Karpas-422 (cell line): ENCODE results near the gene ARRDC4. TPM values are rescaled to one million over a fixed set of nuclear protein-coding genes. Genes with fewer than 3 reads are reported as not detected.

Experiments
- DNase-seq: peaks from one replicate; pipeline ENCODE4 v3.0.0-alpha.2; 2015
- H2AFZ ChIP-seq: fragments of 200-600 bp; sonication (generic); 2 replicates; pipeline ENCODE4 v1.6.1; 2014; ENCODE audit warnings: antibody characterized with exemption, low read length, mixed read lengths
- H3K27ac ChIP-seq: fragments of 200-600 bp; sonication (generic); 2 replicates; pipeline ENCODE4 v1.5.1; 2014; ENCODE audit warnings: mild to moderate bottlenecking, low read length, moderate library complexity
- H3K27me3 ChIP-seq: fragments of 200-600 bp; sonication (generic); 2 replicates; pipeline ENCODE4 v1.6.1; 2014; ENCODE audit warnings: low read length, mixed read lengths
- H3K36me3 ChIP-seq: fragments of 200-600 bp; sonication (generic); 2 replicates; pipeline ENCODE4 v1.6.1; 2014; ENCODE audit warnings: low read length, mixed read lengths; ENCODE audit not compliant: insufficient read depth
- H3K4me1 ChIP-seq: fragments of 200-600 bp; sonication (generic); 2 replicates; pipeline ENCODE4 v1.6.1; 2014; ENCODE audit warnings: mild to moderate bottlenecking, low read length, mixed read lengths
- H3K4me2 ChIP-seq: fragments of 200-600 bp; sonication (generic); 2 replicates; pipeline ENCODE4 v1.6.1; 2014; ENCODE audit warnings: low read length, low read depth, mild to moderate bottlenecking; ENCODE audit not compliant: poor library complexity, severe bottlenecking
- H3K4me3 ChIP-seq: fragments of 200-600 bp; sonication (generic); 2 replicates; pipeline ENCODE4 v1.5.1; 2014; ENCODE audit warnings: mild to moderate bottlenecking, antibody characterized with exemption, low read length, mixed read lengths
- H3K79me2 ChIP-seq: fragments of 200-600 bp; sonication (generic); 2 replicates; pipeline ENCODE4 v1.6.1; 2014; ENCODE audit warnings: mild to moderate bottlenecking, low read length, mixed read lengths
- H3K9ac ChIP-seq: fragments of 200-600 bp; sonication (generic); 2 replicates; pipeline ENCODE4 v1.6.0; 2014; ENCODE audit warnings: low read length
- H3K9me2 ChIP-seq: fragments of 200-600 bp; sonication (generic), shearing (Covaris generic); replicated peaks from 2 replicates; pipeline ENCODE4 v1.6.0; 2014; ENCODE audit warnings: mild to moderate bottlenecking, low read length, moderate library complexity; ENCODE audit not compliant: insufficient read depth
- H3K9me3 ChIP-seq: fragments of 300-700, 200-600 bp; sonication (generic); 2 replicates; pipeline ENCODE4 v1.6.1; 2014; ENCODE audit warnings: low read length, mixed read lengths
- H4K20me1 ChIP-seq: fragments of 200-600 bp; sonication (generic); 2 replicates; pipeline ENCODE4 v1.6.1; 2014; ENCODE audit warnings: mild to moderate bottlenecking, antibody characterized with exemption, low read length, low read depth; ENCODE audit not compliant: insufficient read depth
- total RNA-seq: library from RNA; depleted of rRNA; stranded (reverse); fragments of >200 nt; shearing (Covaris generic); gene quantifications from 2 replicates; pipeline ENCODE4 v1.2.3, GENCODE V29; 2014; ENCODE audit warnings: low replicate concordance

The ARRDC4 gene
- total RNA-seq, 1 experiment from 2014 or later, result not detected

GRCh38 chr15:98018761-98019351 lies 58.4 kb downstream of the ARRDC4 start:
- Histone ChIP-seq H2AFZ (no peak overlapping the region), H3K27ac (no peak overlapping the region), H3K79me2 (no peaks in the 10 kb centered on the region), H3K4me1 (no peaks in the 10 kb centered on the region), H3K36me3 (no peaks in the 10 kb centered on the region), H3K27me3 (no peaks in the 10 kb centered on the region), H3K9me3 (peaks cover 25% of the 10 kb centered on the region), H3K4me2 (no peak overlapping the region), H3K9me2 (no peaks in the 10 kb centered on the region), H3K9ac (no peak overlapping the region), H4K20me1 (no peaks in the 10 kb centered on the region), H3K4me3 (no peak overlapping the region)
- no peak for DNase-seq
